Peyer's patch (tissue), 4 donors: Measurements from ENCODE around the gene MAP2K5.

Experiments used
- POLR2A ChIP-seq, 2 donors: fragments of 450-650 bp; IDR thresholded peaks; one replicate each; pipeline ENCODE4 v1.5.1; 2017; ENCODE audit warnings: antibody characterized with exemption in 2 of 2, mild to moderate bottlenecking in 2 of 2, moderate library complexity in 2 of 2
- TF ChIP-seq, protein P1 (sequence below), 6 experiments: fragments of 450-650 bp in 4 of 6; fragments of 200-600 bp in 2 of 6; sonication (generic) in 1 of 6; IDR thresholded peaks; one replicate each; pipeline ENCODE4 v1.5.1; 2017 to 2019; ENCODE audit warnings: antibody characterized with exemption in 6 of 6, mild to moderate bottlenecking in 3 of 6, moderate library complexity in 1 of 6

DNA sequence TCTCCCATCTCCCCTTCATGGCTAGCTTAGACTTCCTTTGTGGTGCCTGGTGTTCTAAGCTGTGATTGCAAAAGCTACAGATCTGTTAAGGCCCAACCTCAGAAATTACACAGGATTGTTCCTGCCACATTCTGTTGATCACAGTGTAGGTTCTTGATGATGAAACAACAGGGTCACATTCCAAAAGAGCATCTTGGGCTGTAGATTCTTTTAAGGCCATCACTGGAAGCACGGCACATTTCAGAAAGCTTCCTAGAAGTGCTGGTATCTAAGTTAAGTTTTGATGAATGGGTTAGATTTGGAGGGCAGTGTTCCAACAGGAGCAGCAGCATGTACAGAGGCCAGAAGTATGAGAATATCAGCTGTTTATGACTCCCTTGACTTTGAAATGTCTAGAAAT lies 175.3 kb downstream of the MAP2K5 start:
- no peak for TF ChIP-seq POLR2A (IDR thresholded peaks at IDR 0.05)
- TF ChIP-seq, protein P1, sequence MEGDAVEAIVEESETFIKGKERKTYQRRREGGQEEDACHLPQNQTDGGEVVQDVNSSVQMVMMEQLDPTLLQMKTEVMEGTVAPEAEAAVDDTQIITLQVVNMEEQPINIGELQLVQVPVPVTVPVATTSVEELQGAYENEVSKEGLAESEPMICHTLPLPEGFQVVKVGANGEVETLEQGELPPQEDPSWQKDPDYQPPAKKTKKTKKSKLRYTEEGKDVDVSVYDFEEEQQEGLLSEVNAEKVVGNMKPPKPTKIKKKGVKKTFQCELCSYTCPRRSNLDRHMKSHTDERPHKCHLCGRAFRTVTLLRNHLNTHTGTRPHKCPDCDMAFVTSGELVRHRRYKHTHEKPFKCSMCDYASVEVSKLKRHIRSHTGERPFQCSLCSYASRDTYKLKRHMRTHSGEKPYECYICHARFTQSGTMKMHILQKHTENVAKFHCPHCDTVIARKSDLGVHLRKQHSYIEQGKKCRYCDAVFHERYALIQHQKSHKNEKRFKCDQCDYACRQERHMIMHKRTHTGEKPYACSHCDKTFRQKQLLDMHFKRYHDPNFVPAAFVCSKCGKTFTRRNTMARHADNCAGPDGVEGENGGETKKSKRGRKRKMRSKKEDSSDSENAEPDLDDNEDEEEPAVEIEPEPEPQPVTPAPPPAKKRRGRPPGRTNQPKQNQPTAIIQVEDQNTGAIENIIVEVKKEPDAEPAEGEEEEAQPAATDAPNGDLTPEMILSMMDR (IDR thresholded peaks at IDR 0.05) = no peak
